GM18507 (cell line): Measurements from ENCODE around the gene MOK.

Experiments used
- DNase-seq: peaks from one replicate; pipeline ENCODE4 v3.0.0; 2011; ENCODE audit warnings: low read depth; ENCODE audit not compliant: insufficient read length; ENCODE audit errors: extremely low spot score
- FAIRE-seq: peaks from 2 replicates; lab custom pipeline; 2011; peaks lifted over from hg19 to GRCh38; lab: Jason Lieb, UNC

The MOK gene

DNA sequence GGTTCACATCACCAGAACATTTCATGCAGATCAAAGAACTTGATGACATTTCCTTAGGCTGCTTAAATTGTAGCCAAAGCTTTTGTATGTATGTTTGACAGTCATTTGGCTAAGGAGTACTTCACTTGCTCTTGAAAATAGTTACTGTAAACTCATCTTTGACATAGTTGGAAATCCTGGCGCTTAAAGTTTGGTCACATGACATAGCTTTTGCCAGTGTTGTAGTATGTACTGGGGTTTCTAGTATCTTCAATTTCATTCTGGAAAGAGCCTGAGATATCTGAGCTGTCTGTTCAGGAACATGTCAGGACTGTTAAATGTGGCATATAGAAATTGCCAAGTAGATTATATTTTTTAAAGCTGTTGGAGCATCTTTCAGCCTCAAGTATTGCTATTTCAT, 109.5 kb downstream of the MOK start:
- DNase-seq (no peak), FAIRE-seq (no peak)

- FAIRE-seq = peak; percentile 21
- no peak for DNase-seq
These were observed 110.1 kb downstream of the MOK start for GRCh38 chr14:102194856-102195255.

GRCh38 chr14:102192840-102193502, 112.0 kb downstream of the MOK start:
- FAIRE-seq (no peak), DNase-seq (no peak)

DNA sequence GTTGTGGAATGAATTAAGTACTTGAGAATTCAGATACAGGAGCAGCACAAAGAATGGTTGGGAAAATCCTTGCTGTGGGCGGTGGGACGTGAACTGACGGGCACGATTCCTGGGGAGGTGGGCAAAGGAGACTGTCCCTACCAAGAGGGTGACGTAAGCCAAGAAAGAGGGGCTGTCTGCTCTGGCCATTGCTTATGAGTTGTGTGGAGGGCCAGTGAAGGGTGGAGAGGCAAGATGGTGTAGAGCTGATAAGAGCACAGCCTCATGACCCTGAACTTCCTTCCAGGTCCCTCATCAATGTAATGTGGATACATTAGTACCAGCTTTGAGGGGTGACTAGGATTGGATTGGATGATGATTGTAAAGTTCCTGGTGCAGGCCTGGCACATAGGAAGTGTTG, 115.1 kb downstream of the MOK start:
- no peak for DNase-seq
- no peak for FAIRE-seq

DNA sequence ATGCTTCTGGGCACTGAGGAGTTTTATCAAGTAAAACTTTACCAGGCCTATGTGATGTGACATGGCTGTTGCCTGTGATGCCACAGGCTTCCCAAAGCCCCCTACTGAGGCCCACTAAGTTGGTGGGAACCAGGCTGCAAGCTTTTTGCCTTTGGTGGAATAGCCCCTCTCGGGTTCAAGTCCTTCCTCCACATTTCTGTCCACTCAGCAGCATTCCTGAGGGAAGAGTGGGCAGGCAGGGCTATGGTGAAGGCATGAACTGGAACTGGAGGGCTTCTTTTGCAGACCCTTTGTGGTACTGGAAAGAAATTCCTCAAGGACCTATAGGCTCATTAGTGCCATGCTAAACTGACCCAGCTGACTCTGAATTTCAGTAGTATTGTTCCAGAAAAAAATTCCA, 116.8 kb downstream of the MOK start:
- FAIRE-seq (no peak), DNase-seq (no peak)

DNA sequence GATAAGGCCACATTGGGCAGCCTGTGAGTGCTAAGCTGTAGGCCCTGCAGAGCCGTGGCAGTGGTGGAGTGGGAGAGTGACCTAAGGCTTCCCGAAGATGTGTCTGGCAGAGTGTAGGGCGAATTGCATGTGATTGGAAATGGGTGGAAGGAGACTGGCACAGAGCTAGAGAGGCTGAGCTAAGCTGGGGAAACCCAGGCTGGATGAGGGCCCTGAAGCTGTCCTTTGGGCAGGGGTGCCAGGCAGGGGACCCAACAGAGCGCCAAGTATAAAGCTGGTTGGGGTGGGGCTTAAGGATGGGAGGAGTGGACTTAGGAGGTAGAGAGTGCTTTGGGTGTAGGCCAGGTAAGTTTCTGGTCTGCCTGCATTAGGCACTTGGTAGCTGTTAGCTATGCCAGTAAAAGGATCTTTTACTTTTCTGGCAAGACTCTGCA, 117.4 kb downstream of the MOK start:
- no peak for FAIRE-seq
- DNase-seq = no peak

DNA sequence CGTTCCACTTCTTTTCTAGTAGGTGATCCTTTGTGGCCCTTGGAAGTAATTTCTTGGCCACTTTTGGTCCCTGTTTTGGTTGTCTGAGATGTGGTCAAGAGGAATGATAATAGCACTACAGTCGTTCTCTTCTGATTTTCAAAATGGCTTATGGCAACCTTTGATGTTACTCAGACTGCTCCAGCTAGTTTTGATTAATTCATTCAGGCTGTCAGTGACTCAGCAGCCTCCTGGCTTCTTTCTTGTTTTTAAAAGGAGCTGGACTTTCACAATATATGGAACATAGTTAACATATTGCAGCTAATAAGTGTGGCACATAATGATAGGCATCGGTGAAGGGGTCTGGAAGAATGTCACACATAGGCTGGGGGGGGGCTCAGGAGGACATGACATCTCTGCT, 117.9 kb downstream of the MOK start:
- DNase-seq = no peak
- no peak for FAIRE-seq

DNA sequence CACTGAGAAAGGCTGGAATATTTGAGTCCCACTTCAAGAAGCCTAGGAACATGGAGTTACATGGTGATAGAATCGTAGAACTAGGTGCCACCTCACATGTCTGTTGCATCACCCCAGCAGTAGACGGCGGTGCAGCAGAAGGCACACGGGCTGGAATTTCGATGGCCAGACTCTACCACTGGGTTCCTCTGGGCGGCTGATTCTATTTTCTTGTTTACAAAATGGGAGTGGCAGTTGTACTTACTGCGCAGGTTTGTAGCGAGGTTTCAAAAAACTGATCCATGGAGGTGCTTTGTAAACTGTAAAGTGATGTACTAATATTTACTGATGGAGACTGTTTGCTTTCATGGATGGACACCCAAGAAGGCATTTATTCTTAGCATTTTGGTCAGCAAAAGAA, 119.6 kb downstream of the MOK start:
- DNase-seq (no peak), FAIRE-seq (no peak)

DNA sequence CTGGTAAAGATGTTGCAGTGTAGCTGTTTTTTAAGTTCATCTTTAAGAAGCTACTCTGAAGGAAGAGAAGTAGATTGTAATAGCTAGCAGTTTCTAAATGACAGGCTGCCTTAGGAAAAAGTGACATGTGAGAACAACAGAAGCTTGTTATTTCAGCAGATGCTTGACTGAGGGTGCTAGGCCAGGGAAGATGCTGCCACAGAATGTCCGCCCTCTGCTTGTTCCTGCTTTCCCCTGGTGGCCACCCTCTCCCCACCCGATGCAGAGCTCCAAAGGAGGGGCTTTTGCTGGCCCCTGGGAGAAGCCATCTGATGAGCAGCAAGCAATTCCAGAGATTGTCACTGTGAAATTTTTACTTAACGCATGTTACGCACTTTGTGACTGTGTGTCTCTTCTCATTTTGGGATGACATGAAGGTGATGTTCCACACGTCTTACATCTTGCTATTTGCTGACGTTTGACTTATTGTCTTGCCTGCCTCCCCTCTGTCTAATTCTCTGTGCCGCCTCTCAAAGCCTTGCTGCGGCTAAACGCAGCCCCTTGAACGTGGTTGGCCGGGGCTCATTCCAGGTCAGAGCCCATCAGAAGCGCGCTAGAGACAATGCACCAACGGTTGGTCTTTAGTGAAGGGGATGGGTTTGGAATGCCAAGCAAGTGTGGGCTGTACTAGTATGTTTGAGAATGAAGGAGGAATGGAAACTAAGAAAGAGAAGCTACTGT, 120.5 kb downstream of the MOK start:
- no peak for DNase-seq
- no peak for FAIRE-seq

- no peak for DNase-seq
- no peak for FAIRE-seq
These were observed 121.1 kb downstream of the MOK start for GRCh38 chr14:102183886-102184285.

DNA sequence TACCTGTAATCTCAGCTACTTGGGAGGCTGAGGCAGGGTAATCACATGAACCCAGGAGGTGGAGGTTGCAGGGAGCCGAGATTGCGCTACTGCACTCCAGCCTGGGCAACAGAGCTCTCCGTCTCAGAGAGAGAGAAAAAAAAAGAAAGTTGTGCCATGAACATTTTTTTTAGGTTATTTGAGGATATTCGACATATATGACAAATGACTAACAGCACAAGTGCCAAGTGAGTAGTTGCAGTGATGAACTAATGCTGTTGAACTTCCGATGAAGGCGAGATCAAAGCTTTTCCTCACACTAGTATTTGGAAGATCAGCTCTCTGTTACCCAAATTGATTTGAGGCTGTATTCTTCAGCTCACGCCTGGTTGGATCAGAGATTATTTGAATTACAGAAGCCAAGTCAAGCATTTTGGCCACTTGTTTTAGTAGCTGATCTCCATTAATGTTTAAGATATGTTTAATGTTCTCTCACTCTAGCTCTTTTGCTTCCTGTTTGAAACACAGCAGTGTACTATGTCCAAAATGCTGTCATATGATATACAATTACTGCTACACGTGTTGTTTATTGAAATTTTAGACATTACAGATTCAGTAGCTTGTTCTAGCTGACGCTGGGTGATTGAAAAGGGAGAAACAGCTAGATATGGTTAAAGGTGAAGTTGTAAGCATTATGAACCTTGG, 121.9 kb downstream of the MOK start:
- FAIRE-seq = no peak

DNA sequence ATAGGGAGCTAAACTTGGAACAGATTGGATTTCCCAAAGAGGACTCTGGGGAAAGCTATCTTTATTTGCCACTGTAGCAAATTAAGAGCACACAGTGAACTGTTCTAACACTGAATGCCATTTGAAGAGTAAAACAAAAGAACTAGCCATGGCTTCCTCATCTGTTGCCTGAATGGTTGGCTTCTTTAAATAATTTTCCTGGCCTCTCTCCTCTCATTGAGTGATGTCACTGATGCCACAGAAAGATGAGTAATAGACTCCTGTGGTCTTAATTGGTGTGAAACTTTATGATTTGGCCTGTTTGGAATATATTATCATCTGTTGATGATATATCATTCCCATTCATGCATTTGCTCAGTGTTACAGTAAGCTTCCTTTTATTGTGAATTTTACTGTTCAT, 122.8 kb downstream of the MOK start:
- DNase-seq (no peak), FAIRE-seq (no peak)

More for the DNA sequence above, 121.9 kb downstream of the MOK start:
- no peak for DNase-seq

DNA sequence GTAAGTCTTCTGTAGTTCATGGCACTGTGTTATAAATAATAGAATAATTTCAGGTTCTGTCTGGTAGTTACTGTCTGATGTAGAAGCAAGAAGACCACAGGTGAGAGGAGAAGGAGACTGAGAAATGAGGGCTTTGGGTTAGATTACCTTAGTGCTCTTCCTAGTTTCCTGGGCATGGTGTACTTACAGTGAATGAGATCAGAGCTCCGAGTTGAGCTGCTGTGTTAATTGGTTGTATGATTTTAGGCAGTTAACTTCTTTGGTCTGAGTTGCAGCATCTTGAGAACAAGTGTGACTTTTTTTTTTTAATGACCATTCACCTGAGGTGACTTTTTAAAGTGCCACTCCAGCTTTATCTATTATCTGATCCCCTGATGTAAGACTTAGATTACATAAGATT, 123.8 kb downstream of the MOK start:
- DNase-seq (no peak), FAIRE-seq (no peak)

- FAIRE-seq = no peak
These were observed 124.5 kb downstream of the MOK start for GRCh38 chr14:102180248-102180998.

More at GRCh38 chr14:102180248-102180998, 124.5 kb downstream of the MOK start:
- DNase-seq = no peak
